Endothelial cell of umbilical vein (primary cell): ENCODE data around the gene PRDM2. TPM values are rescaled to one million over a fixed set of nuclear protein-coding genes. Genes with fewer than 3 reads are reported as not detected.

Experiments used
- BruUV-seq: library from RNA; stranded (reverse); fragments of 400-500 nt; replicated peaks from 2 replicates; lab custom pipeline; 2021; lab: Mats Ljungman, UMichigan
- CTCF ChIA-PET: fragments of 300-600, 350-600 bp; sonication (Branson Sonifier 250); formaldehyde crosslinking; loops from one replicate; lab custom pipeline; 2021; ENCODE audit warnings: antibody characterized with exemption, inconsistent platforms; lab: Charles Lee
- POLR2A ChIA-PET: fragments of 300-600, 350-600 bp; sonication (Branson Sonifier 250); formaldehyde crosslinking; loops from one replicate; lab custom pipeline; 2021; ENCODE audit warnings: antibody characterized with exemption, inconsistent platforms; lab: Charles Lee
- DNase-seq: peaks from one replicate; pipeline ENCODE4 v3.0.0-alpha.2; 2011; ENCODE audit warnings: low read depth, low spot score
- FAIRE-seq: peaks from 2 replicates; lab custom pipeline; 2011; peaks lifted over from hg19 to GRCh38; lab: Jason Lieb, UNC
- H2AFZ ChIP-seq: 2 replicates; pipeline ENCODE4 v1.6.0; 2012; ENCODE audit warnings: low read depth, low read length, control low read depth, inconsistent platforms
- H3K27ac ChIP-seq: 2 replicates; pipeline ENCODE4 v1.5.1; 2011; ENCODE audit warnings: low read depth, mild to moderate bottlenecking, control low read depth, low read length, moderate library complexity; ENCODE audit not compliant: insufficient read depth
- H3K27me3 ChIP-seq, 2 experiments: 2 replicates each; pipeline versions ENCODE4 v1.6.0 to v1.6.1; 2011; ENCODE audit warnings: low read length in 2 of 2, mixed read lengths in 1 of 2; ENCODE audit not compliant: control insufficient read depth in 2 of 2, insufficient read depth in 2 of 2
- H3K36me3 ChIP-seq, 2 experiments: 2 replicates in 1 of 2; 3 replicates in 1 of 2; pipeline ENCODE4 v1.5.1; 2011; ENCODE audit warnings: low read length in 2 of 2, mild to moderate bottlenecking in 1 of 2, moderate library complexity in 1 of 2; ENCODE audit not compliant: control insufficient read depth in 2 of 2, insufficient read depth in 2 of 2; ENCODE audit errors: extremely low read depth in 1 of 2
- H3K4me1 ChIP-seq: 3 replicates; pipeline ENCODE4 v1.5.1; 2011; ENCODE audit warnings: mild to moderate bottlenecking, low read length; ENCODE audit not compliant: control insufficient read depth, insufficient read depth; ENCODE audit errors: extremely low read depth
- H3K4me2 ChIP-seq: 2 replicates; pipeline ENCODE4 v1.6.1; 2011; ENCODE audit warnings: low read length, control low read depth, mixed read lengths; ENCODE audit not compliant: insufficient read depth
- H3K4me3 ChIP-seq, 3 experiments: fragments of 200-600 bp in 1 of 3; sonication (generic), shearing (Covaris generic) in 1 of 3; replicated peaks in 1 of 3; 2 replicates each; pipeline ENCODE4 v1.5.1; 2011 to 2016; ENCODE audit warnings: control low read depth in 3 of 3, low read length in 3 of 3, mild to moderate bottlenecking in 2 of 3, inconsistent platforms in 1 of 3, low read depth in 1 of 3, moderate library complexity in 1 of 3; ENCODE audit not compliant: insufficient read depth in 1 of 3
- H3K79me2 ChIP-seq: 2 replicates; pipeline ENCODE4 v1.6.0; 2012; ENCODE audit warnings: low read length, inconsistent platforms; ENCODE audit not compliant: control insufficient read depth, insufficient read depth
- H3K9ac ChIP-seq: replicated peaks from 2 replicates; pipeline ENCODE3; 2011; ENCODE audit warnings: low read length, control low read depth; ENCODE audit not compliant: insufficient read depth; ENCODE audit errors: extremely low read depth
- H3K9me1 ChIP-seq: replicated peaks from 3 replicates; pipeline ENCODE4 v1.6.0; 2011; ENCODE audit warnings: mild to moderate bottlenecking, low read length; ENCODE audit not compliant: control insufficient read depth, insufficient read depth; ENCODE audit errors: extremely low read depth
- H3K9me3 ChIP-seq: replicated peaks from 2 replicates; pipeline ENCODE4 v1.5.1; 2012; ENCODE audit warnings: low read length, inconsistent platforms; ENCODE audit not compliant: control insufficient read depth, insufficient read depth
- H4K20me1 ChIP-seq: replicated peaks from 2 replicates; pipeline ENCODE3; 2011; ENCODE audit warnings: mild to moderate bottlenecking, low read length; ENCODE audit not compliant: control insufficient read depth, insufficient read depth; ENCODE audit errors: extremely low read depth
- CTCF ChIP-seq, 2 donors: IDR thresholded peaks; 1 replicate in 1 of 2; 2 replicates in 1 of 2; pipeline ENCODE4 v1.5.1; 2011; ENCODE audit warnings: low read length in 2 of 2, mild to moderate bottlenecking in 2 of 2, moderate library complexity in 2 of 2, control low read depth in 1 of 2, inconsistent platforms in 1 of 2, low read depth in 1 of 2; ENCODE audit not compliant: insufficient read depth in 1 of 2; ENCODE audit errors: extremely low read depth in 1 of 2
- EZH2 ChIP-seq: IDR thresholded peaks from 2 replicates; pipeline ENCODE4 v1.6.1; 2012; ENCODE audit warnings: borderline replicate concordance, low read depth, mild to moderate bottlenecking, moderate library complexity, low read length, inconsistent platforms; ENCODE audit not compliant: severe bottlenecking
- FOS ChIP-seq: IDR thresholded peaks from 2 replicates; pipeline ENCODE4 v1.6.1; 2011; ENCODE audit warnings: mild to moderate bottlenecking, low read length, moderate library complexity, borderline replicate concordance; ENCODE audit not compliant: insufficient read depth
- GATA2 ChIP-seq: IDR thresholded peaks from 2 replicates; pipeline ENCODE4 v1.7.0; 2011; ENCODE audit warnings: low read depth, mild to moderate bottlenecking, moderate library complexity, mixed read lengths, low read length; ENCODE audit not compliant: insufficient read length, insufficient read depth
- JUN ChIP-seq: IDR thresholded peaks from 2 replicates; pipeline ENCODE4 v1.6.1; 2011; ENCODE audit warnings: borderline replicate concordance, low read depth; ENCODE audit not compliant: insufficient read length, insufficient read depth
- MYC ChIP-seq: IDR thresholded peaks from one replicate; pipeline ENCODE4 v1.6.1; 2011; ENCODE audit warnings: mild to moderate bottlenecking, low read depth, low read length
- POLR2A ChIP-seq: IDR thresholded peaks from 2 replicates; pipeline ENCODE4 v1.6.1; 2012; ENCODE audit warnings: low read depth, mild to moderate bottlenecking, control low read depth, low read length
- POLR2AphosphoS5 ChIP-seq: IDR thresholded peaks from 2 replicates; pipeline ENCODE4 v1.6.1; 2012; ENCODE audit warnings: low read depth, mild to moderate bottlenecking, control low read depth, low read length, moderate library complexity; ENCODE audit not compliant: insufficient read depth
- dilution Hi-C: fragments of 300-500 bp; cut with MboI; formaldehyde crosslinking; loops from one replicate; pipeline ENCODE4 v1.15.0; 2019; ENCODE audit warnings: low sequenced_read_pairs; ENCODE audit not compliant: extremely low pct_ligation_motif_present
- intact Hi-C: fragments of 100-400 bp; cut with micrococcal nuclease; formaldehyde crosslinking; loops from one replicate; pipeline ENCODE4 v1.10.0; 2022
- polyA plus RNA-seq, 4 experiments: library from polyadenylated mRNA; depleted of rRNA in 3 of 4; stranded (reverse) in 3 of 4; unstranded in 1 of 4; fragments of >200 nt; gene quantifications; 2 replicates each; pipeline versions ENCODE4 v1.2.1 to v1.2.3, GENCODE V29; 2011 to 2012; ENCODE audit warnings: missing spikeins in 1 of 4
- total RNA-seq: library from RNA; stranded (reverse); gene quantifications from 2 replicates; pipeline ENCODE4 v1.2.3, GENCODE V29; 2021
- TF ChIP-seq, protein P1 (sequence below): IDR thresholded peaks from 2 replicates; pipeline ENCODE4 v1.6.1; 2011; ENCODE audit not compliant: insufficient read depth, insufficient read length

PRDM2 gene
- total and polyA plus RNA-seq, 2 donors (not counting 3 experiments of a cell fraction or from before 2014, with no cell fraction given) = 11.3 to 35.7 TPM

- BruUV-seq = no TSS peak
- Histone ChIP-seq H3K4me1 (no peaks in the 10 kb centered on the region), H3K79me2 (peaks cover 96% of the 10 kb centered on the region), H3K4me2 (no peak overlapping the region), H2AFZ (no peak overlapping the region), H3K27ac (no peak overlapping the region), H3K9ac (no peak overlapping the region), H3K4me3 (no peak overlapping the region), H3K9me1 (peaks cover 3% of the 10 kb centered on the region), H3K9me3 (no peaks in the 10 kb centered on the region), H4K20me1 (peaks cover 5% of the 10 kb centered on the region), H3K36me3 (no peaks in the 10 kb centered on the region), H3K27me3 (no peaks in the 10 kb centered on the region)
- no peak for DNase-seq
- ChIA-PET POLR2A (no interaction called here), CTCF (no interaction called here)
- TF ChIP-seq FOS (peak; percentile 52), EZH2 (no peak), GATA2 (no peak)
- intact Hi-C loops = no loop called here
- dilution Hi-C loops = no loop called here
- no peak for FAIRE-seq
These were observed 66.9 kb downstream of the PRDM2 start for GRCh38 chr1:13766592-13767564.

GRCh38 chr1:13769212-13769611 is 69.2 kb downstream of the PRDM2 start:
- no peak overlapping the region for H3K9ac ChIP-seq
- H3K9me3 ChIP-seq = no peaks in the 10 kb centered on the region
- peaks cover 3% of the 10 kb centered on the region for H3K9me1 ChIP-seq
- H3K4me2 ChIP-seq = no peak overlapping the region
- dilution Hi-C loops (no loop called here), intact Hi-C loops (no loop called here)
- H3K4me3 ChIP-seq = no peak overlapping the region
- FAIRE-seq = no peak
- peaks cover 91% of the 10 kb centered on the region for H3K79me2 ChIP-seq
- no peak overlapping the region for H2AFZ ChIP-seq
- POLR2A ChIA-PET = no interaction called here
- no peak overlapping the region for H3K27ac ChIP-seq
- BruUV-seq = no TSS peak
- CTCF ChIA-PET = no interaction called here
- peaks cover 5% of the 10 kb centered on the region for H4K20me1 ChIP-seq
- H3K4me1 ChIP-seq = no peaks in the 10 kb centered on the region
- H3K36me3 ChIP-seq = no peaks in the 10 kb centered on the region
- no peaks in the 10 kb centered on the region for H3K27me3 ChIP-seq
- no peak for DNase-seq
- TF ChIP-seq GATA2 = no peak
- no peak for TF ChIP-seq POLR2AphosphoS5
- TF ChIP-seq, protein P1, sequence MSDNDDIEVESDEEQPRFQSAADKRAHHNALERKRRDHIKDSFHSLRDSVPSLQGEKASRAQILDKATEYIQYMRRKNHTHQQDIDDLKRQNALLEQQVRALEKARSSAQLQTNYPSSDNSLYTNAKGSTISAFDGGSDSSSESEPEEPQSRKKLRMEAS = no peak
- TF ChIP-seq FOS = no peak
- no peak for TF ChIP-seq MYC
- no peak for TF ChIP-seq POLR2A
- TF ChIP-seq JUN = no peak
- no peak for TF ChIP-seq CTCF (IDR thresholded peaks at IDR 0.05; ENCODE audit: extremely low read depth in 1 of 2, insufficient read depth in 1 of 2, low read depth in 1 of 2, low read length in 2 of 2)
- TF ChIP-seq EZH2 = no peak
